ENCODE data around the gene BMPER.

DNA sequence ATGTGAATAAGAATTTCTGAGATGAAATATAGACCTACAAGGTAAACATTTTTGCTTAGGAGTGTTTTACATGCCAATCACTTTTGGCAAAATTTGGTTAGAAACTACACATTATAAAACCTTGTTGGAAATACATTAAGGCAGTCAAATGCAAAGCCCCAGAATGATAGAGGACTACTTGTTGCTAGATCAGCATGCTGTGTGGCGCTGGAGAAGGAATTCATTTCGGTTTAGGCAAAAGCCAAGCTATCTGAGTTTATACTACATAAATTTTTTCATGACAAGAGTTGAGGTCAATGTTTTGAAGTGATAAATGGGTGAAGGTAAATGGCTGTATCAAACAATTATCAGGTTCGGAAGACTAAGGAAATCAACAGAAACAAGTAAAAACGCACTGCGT lies 2.3 kb downstream of the BMPER start:
- TF ChIP-seq, protein P1, sequence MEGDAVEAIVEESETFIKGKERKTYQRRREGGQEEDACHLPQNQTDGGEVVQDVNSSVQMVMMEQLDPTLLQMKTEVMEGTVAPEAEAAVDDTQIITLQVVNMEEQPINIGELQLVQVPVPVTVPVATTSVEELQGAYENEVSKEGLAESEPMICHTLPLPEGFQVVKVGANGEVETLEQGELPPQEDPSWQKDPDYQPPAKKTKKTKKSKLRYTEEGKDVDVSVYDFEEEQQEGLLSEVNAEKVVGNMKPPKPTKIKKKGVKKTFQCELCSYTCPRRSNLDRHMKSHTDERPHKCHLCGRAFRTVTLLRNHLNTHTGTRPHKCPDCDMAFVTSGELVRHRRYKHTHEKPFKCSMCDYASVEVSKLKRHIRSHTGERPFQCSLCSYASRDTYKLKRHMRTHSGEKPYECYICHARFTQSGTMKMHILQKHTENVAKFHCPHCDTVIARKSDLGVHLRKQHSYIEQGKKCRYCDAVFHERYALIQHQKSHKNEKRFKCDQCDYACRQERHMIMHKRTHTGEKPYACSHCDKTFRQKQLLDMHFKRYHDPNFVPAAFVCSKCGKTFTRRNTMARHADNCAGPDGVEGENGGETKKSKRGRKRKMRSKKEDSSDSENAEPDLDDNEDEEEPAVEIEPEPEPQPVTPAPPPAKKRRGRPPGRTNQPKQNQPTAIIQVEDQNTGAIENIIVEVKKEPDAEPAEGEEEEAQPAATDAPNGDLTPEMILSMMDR (IDR thresholded peaks at IDR 0.05) = no peak
- no peak for TF ChIP-seq POLR2A (IDR thresholded peaks at IDR 0.05)

Measured in thyroid gland (tissue), 4 donors.